ENCODE measurements around the gene SRBD1. TPM values are rescaled to one million over a fixed set of nuclear protein-coding genes. Genes with fewer than 3 reads are reported as not detected.

SRBD1 gene
- polyA plus RNA-seq, 1 experiment: 8.7 TPM

DNA sequence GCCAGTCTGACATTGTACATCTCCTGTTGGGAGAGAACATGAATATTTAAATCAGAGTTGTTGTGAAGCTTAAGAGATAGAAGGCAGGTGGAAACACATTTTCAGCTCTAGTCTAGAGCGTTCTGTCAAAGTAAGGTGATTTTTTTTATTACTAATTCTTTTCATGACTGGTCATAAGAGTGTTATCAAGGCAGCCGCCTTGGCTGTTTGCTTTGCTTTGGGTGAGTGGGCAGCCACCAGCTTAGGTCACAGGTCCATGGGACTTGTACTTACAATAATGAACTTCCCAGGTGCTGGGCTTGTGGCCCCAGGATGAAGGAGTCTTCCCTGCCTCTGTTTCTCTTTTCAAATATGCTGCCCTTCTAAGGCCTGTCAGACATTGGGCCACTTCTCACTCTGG lies 256.3 kb downstream of the SRBD1 start:
- peak overlapping the region; percentile 98 for H3K27ac ChIP-seq (ENCODE audit: low read depth, low read length)
- ChIA-PET POLR2A (interaction anchor here (0.6 kb wide), 1 partner anchor 646 kb away, joined by 3 read pairs; no protein-coding TSS in a partner anchor), CTCF (no interaction called here)
- H3K27me3 ChIP-seq (ENCODE audit: control insufficient read depth, insufficient read depth, low read length): peaks cover 2% of the 10 kb centered on the region
- peaks cover 2% of the 10 kb centered on the region; the same call in 1 of the 2 replicates for H3K9me3 ChIP-seq (ENCODE audit: control insufficient read depth, insufficient read depth, low read length)
- DNase-seq (ENCODE audit: low read depth, low spot score): no peak
- TF ChIP-seq CTCF (IDR thresholded peaks at IDR 0.05; ENCODE audit: low read depth, low read length): no peak
- no peak overlapping the region for H3K4me3 ChIP-seq (ENCODE audit: low read depth, low read length)

DNA sequence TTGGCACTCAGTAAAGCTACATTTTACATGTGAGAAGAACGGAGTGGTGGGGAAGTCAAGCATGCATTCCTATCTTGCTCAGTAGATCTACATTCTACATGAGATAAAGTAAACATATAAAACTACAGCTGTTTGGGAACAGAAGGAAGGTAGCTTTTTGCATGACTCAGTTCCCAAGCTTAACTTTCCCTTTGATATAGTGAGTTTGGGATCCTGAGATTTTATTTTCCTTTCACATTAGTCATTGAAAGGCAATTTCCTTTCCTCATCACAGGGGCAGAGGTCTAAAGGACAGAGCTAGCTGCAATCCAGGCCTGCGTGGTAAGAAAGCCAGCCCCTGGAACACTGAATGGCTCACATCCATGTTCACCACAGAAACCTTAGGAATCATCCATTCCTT lies 257.2 kb downstream of the SRBD1 start:
- peaks cover 2% of the 10 kb centered on the region for H3K27me3 ChIP-seq (ENCODE audit: control insufficient read depth, insufficient read depth, low read length)
- peak overlapping the region; percentile 98 for H3K27ac ChIP-seq (ENCODE audit: low read depth, low read length)
- TF ChIP-seq CTCF (IDR thresholded peaks at IDR 0.05; ENCODE audit: low read depth, low read length): no peak
- H3K9me3 ChIP-seq (ENCODE audit: control insufficient read depth, insufficient read depth, low read length): peaks cover 2% of the 10 kb centered on the region; the same call in 1 of the 2 replicates
- CTCF ChIA-PET: no interaction called here
- POLR2A ChIA-PET: interaction anchor here (0.5 to 1.6 kb wide), 8 partner anchors 24 to 180 kb away, joined by 3 to 5 read pairs (median 4); no protein-coding TSS in a partner anchor
- peak; percentile 96 for DNase-seq (ENCODE audit: low read depth, low spot score)
- no peak overlapping the region for H3K4me3 ChIP-seq (ENCODE audit: low read depth, low read length)

GRCh38 chr2:45352506-45352905 lies 258.6 kb downstream of the SRBD1 start:
- no peak for TF ChIP-seq CTCF (IDR thresholded peaks at IDR 0.05; ENCODE audit: low read depth, low read length)
- no peak overlapping the region for H3K27ac ChIP-seq (ENCODE audit: low read depth, low read length)
- POLR2A ChIA-PET: no interaction called here
- peaks cover 2% of the 10 kb centered on the region for H3K27me3 ChIP-seq (ENCODE audit: control insufficient read depth, insufficient read depth, low read length)
- CTCF ChIA-PET: interaction anchor here (1.0 kb wide), 1 partner anchor 142 kb away, joined by 3 read pairs; no protein-coding TSS in a partner anchor
- no peak overlapping the region for H3K4me3 ChIP-seq (ENCODE audit: low read depth, low read length)
- H3K9me3 ChIP-seq (ENCODE audit: control insufficient read depth, insufficient read depth, low read length): peaks cover 2% of the 10 kb centered on the region; the same call in 1 of the 2 replicates
- DNase-seq (ENCODE audit: low read depth, low spot score): no peak

- no peak for DNase-seq (ENCODE audit: low read depth, low spot score)
- Histone ChIP-seq H3K27ac (ENCODE audit: low read depth, low read length) (no peak overlapping the region), H3K4me3 (ENCODE audit: low read depth, low read length) (no peak overlapping the region), H3K9me3 (ENCODE audit: control insufficient read depth, insufficient read depth, low read length) (no peaks in the 10 kb centered on the region), H3K27me3 (ENCODE audit: control insufficient read depth, insufficient read depth, low read length) (peaks cover 17% of the 10 kb centered on the region)
- 0 out of 2 replicates have a peak, but pooled peaks have one; percentile 2 for TF ChIP-seq CTCF (IDR thresholded peaks at IDR 0.05; ENCODE audit: low read depth, low read length)
- CTCF ChIA-PET: interaction anchor here (1.1 to 1.4 kb wide), 2 partner anchors 9 to 149 kb away, joined by 3 read pairs; no protein-coding TSS in a partner anchor
- POLR2A ChIA-PET: no interaction called here
These were observed 265.5 kb downstream of the SRBD1 start for GRCh38 chr2:45345331-45346234.

GRCh38 chr2:45344502-45344901 lies 266.6 kb downstream of the SRBD1 start:
- ChIA-PET POLR2A (no interaction called here), CTCF (no interaction called here)
- no peak for DNase-seq (ENCODE audit: low read depth, low spot score)
- no peak for TF ChIP-seq CTCF (IDR thresholded peaks at IDR 0.05; ENCODE audit: low read depth, low read length)
- no peak overlapping the region for H3K27ac ChIP-seq (ENCODE audit: low read depth, low read length)
- peaks cover 3% of the 10 kb centered on the region; the same call in 1 of the 2 replicates for H3K9me3 ChIP-seq (ENCODE audit: control insufficient read depth, insufficient read depth, low read length)
- peaks cover 27% of the 10 kb centered on the region for H3K27me3 ChIP-seq (ENCODE audit: control insufficient read depth, insufficient read depth, low read length)
- no peak overlapping the region for H3K4me3 ChIP-seq (ENCODE audit: low read depth, low read length)
